OCI-LY3 (cell line): ENCODE measurements around the gene CACNA2D3.

Experiments used
- H2AFZ ChIP-seq: fragments of 200-600, 300-600 bp; shearing (Covaris generic); 2 replicates; pipeline ENCODE4 v1.6.0; 2014; ENCODE audit warnings: antibody characterized with exemption, low read depth, low read length
- H3K27ac ChIP-seq: fragments of 200-600, 300-600 bp; sonication (generic); 2 replicates; pipeline ENCODE4 v1.5.1; 2014; ENCODE audit warnings: mild to moderate bottlenecking, low read length, moderate library complexity, mixed read lengths
- H3K27me3 ChIP-seq: fragments of 200-600, 300-600 bp; sonication (generic); 2 replicates; pipeline ENCODE4 v1.6.1; 2014; ENCODE audit warnings: low read depth, low read length, mixed read lengths
- H3K36me3 ChIP-seq: fragments of 200-600, 300-600 bp; sonication (generic); replicated peaks from 2 replicates; pipeline ENCODE3; 2014; ENCODE audit warnings: low read depth, low read length, mixed read lengths
- H3K4me1 ChIP-seq: fragments of 300-600, 200-600 bp; sonication (generic); 2 replicates; pipeline ENCODE4 v1.6.1; 2014; ENCODE audit warnings: low read length, mixed read lengths
- H3K4me2 ChIP-seq: fragments of 200-600, 300-600 bp; sonication (generic); 2 replicates; pipeline ENCODE4 v1.6.1; 2014; ENCODE audit warnings: low read length, mixed read lengths
- H3K4me3 ChIP-seq: fragments of 300-600, 200-600 bp; sonication (generic); 2 replicates; pipeline ENCODE4 v1.5.1; 2014; ENCODE audit warnings: antibody characterized with exemption, mild to moderate bottlenecking, low read length, moderate library complexity
- H3K79me2 ChIP-seq: fragments of 300-600, 200-600 bp; shearing (Covaris generic); 2 replicates; pipeline ENCODE4 v1.6.1; 2014; ENCODE audit warnings: mild to moderate bottlenecking, low read length, mixed read lengths
- H3K9ac ChIP-seq: fragments of 300-600, 200-600 bp; shearing (Covaris generic); 2 replicates; pipeline ENCODE4 v1.6.0; 2014; ENCODE audit warnings: mild to moderate bottlenecking, low read length, moderate library complexity
- H3K9me3 ChIP-seq: fragments of 200-600, 300-600 bp; shearing (Covaris generic); 2 replicates; pipeline ENCODE4 v1.6.1; 2014; ENCODE audit warnings: low read length, mixed read lengths; ENCODE audit not compliant: insufficient read depth
- H4K20me1 ChIP-seq: fragments of 200-600, 300-600 bp; sonication (generic); 2 replicates; pipeline ENCODE4 v1.6.1; 2016; ENCODE audit warnings: low read length, mixed read lengths; ENCODE audit not compliant: insufficient read depth
- CTCF ChIP-seq: fragments of 200-600, 300-600 bp; sonication (generic); IDR thresholded peaks from 2 replicates; pipeline ENCODE4 v1.5.1; 2014; ENCODE audit warnings: antibody characterized with exemption, low read length, low read depth
- EZH2phosphoT487 ChIP-seq: fragments of 200-600 bp; shearing (Covaris generic); IDR thresholded peaks from 2 replicates; pipeline ENCODE4 v1.6.1; 2018; ENCODE audit warnings: antibody characterized with exemption, mixed run types, low read depth

Gene CACNA2D3

GRCh38 chr3:54940971-54941370 is 818.6 kb downstream of the CACNA2D3 start:
- H3K79me2 ChIP-seq = no peaks in the 10 kb centered on the region
- no peak overlapping the region for H3K4me2 ChIP-seq
- no peaks in the 10 kb centered on the region for H3K9me3 ChIP-seq
- peaks cover 24% of the 10 kb centered on the region for H3K27me3 ChIP-seq
- H4K20me1 ChIP-seq = no peaks in the 10 kb centered on the region
- TF ChIP-seq CTCF = no peak
- TF ChIP-seq EZH2phosphoT487 = no peak
- H3K9ac ChIP-seq = no peak overlapping the region
- no peaks in the 10 kb centered on the region for H3K4me1 ChIP-seq
- no peaks in the 10 kb centered on the region for H3K36me3 ChIP-seq
- no peak overlapping the region for H3K27ac ChIP-seq
- no peak overlapping the region for H2AFZ ChIP-seq
- H3K4me3 ChIP-seq = no peak overlapping the region

GRCh38 chr3:54941690-54942362 is 819.5 kb downstream of the CACNA2D3 start:
- H2AFZ ChIP-seq = no peak overlapping the region
- no peaks in the 10 kb centered on the region for H3K79me2 ChIP-seq
- H3K27ac ChIP-seq = no peak overlapping the region

GRCh38 chr3:54949491-54950044 is 827.2 kb downstream of the CACNA2D3 start:
- TF ChIP-seq EZH2phosphoT487 = no peak
- no peak for TF ChIP-seq CTCF
- no peaks in the 10 kb centered on the region for H3K9me3 ChIP-seq
- no peak overlapping the region for H3K4me2 ChIP-seq

More at GRCh38 chr3:54941690-54942362, 819.5 kb downstream of the CACNA2D3 start:
- H3K4me1 ChIP-seq = no peaks in the 10 kb centered on the region
- H3K36me3 ChIP-seq = no peaks in the 10 kb centered on the region
- TF ChIP-seq CTCF = no peak
- no peak for TF ChIP-seq EZH2phosphoT487
- H3K9me3 ChIP-seq = no peaks in the 10 kb centered on the region
- H3K4me3 ChIP-seq = no peak overlapping the region
- no peaks in the 10 kb centered on the region for H4K20me1 ChIP-seq
- no peak overlapping the region for H3K9ac ChIP-seq
- peaks cover 21% of the 10 kb centered on the region for H3K27me3 ChIP-seq
- H3K4me2 ChIP-seq = no peak overlapping the region

GRCh38 chr3:54950391-54951003 is 828.1 kb downstream of the CACNA2D3 start:
- Histone ChIP-seq H3K27ac (no peak overlapping the region), H3K4me2 (no peak overlapping the region), H2AFZ (no peak overlapping the region), H3K9me3 (no peaks in the 10 kb centered on the region), H3K79me2 (no peaks in the 10 kb centered on the region), H3K36me3 (no peaks in the 10 kb centered on the region), H3K4me1 (no peaks in the 10 kb centered on the region), H3K9ac (no peak overlapping the region), H3K4me3 (no peak overlapping the region), H3K27me3 (peaks cover 4% of the 10 kb centered on the region; the same call in 1 of the 2 replicates), H4K20me1 (no peaks in the 10 kb centered on the region; the same call in 1 of the 2 replicates)
- TF ChIP-seq EZH2phosphoT487 (no peak), CTCF (no peak)

More at GRCh38 chr3:54949491-54950044, 827.2 kb downstream of the CACNA2D3 start:
- H3K79me2 ChIP-seq = no peaks in the 10 kb centered on the region
- no peaks in the 10 kb centered on the region for H3K4me1 ChIP-seq
- H3K27me3 ChIP-seq = peaks cover 4% of the 10 kb centered on the region; the same call in 1 of the 2 replicates
- H3K36me3 ChIP-seq = no peaks in the 10 kb centered on the region
- no peak overlapping the region for H3K9ac ChIP-seq
- H2AFZ ChIP-seq = no peak overlapping the region
- H3K27ac ChIP-seq = no peak overlapping the region
- no peak overlapping the region for H3K4me3 ChIP-seq
- no peaks in the 10 kb centered on the region; the same call in 1 of the 2 replicates for H4K20me1 ChIP-seq
